Liver (tissue), 9 donors: ENCODE measurements around the gene SLX9. TPM values are rescaled to one million over a fixed set of nuclear protein-coding genes. Genes with fewer than 3 reads are reported as not detected.

Experiments
- DNase-seq: peaks from one replicate; pipeline ENCODE4 v3.0.0-alpha.2; 2017; ENCODE audit warnings: low spot score
- H3K27ac ChIP-seq, 2 donors: one replicate each; pipeline ENCODE4 v1.7.0; 2013; ENCODE audit warnings: inconsistent platforms in 2 of 2, low read length in 2 of 2, control low read depth in 1 of 2, low read depth in 1 of 2, mild to moderate bottlenecking in 1 of 2
- H3K27me3 ChIP-seq, 4 donors: one replicate each; pipeline versions ENCODE4 v1.6.1 to v1.7.0; 2013; ENCODE audit warnings: low read length in 3 of 4, inconsistent platforms in 1 of 4, mild to moderate bottlenecking in 1 of 4, moderate library complexity in 1 of 4; ENCODE audit not compliant: control insufficient read depth in 4 of 4, insufficient read depth in 4 of 4
- H3K36me3 ChIP-seq, 4 donors: one replicate each; pipeline versions ENCODE4 v1.6.1 to v1.7.0; 2013; ENCODE audit warnings: low read length in 3 of 4, mild to moderate bottlenecking in 3 of 4, low read depth in 1 of 4, moderate library complexity in 1 of 4; ENCODE audit not compliant: control insufficient read depth in 4 of 4, insufficient read depth in 3 of 4
- H3K4me1 ChIP-seq, 4 donors: one replicate each; pipeline versions ENCODE4 v1.6.1 to v1.7.0; 2013; ENCODE audit warnings: low read length in 3 of 4, mild to moderate bottlenecking in 3 of 4, moderate library complexity in 1 of 4; ENCODE audit not compliant: control insufficient read depth in 4 of 4, insufficient read depth in 4 of 4
- H3K4me3 ChIP-seq, 3 donors: one replicate each; pipeline versions ENCODE4 v1.6.1 to v1.7.0; 2013; ENCODE audit warnings: low read length in 3 of 3, control low read depth in 1 of 3, low read depth in 1 of 3, mild to moderate bottlenecking in 1 of 3
- H3K9ac ChIP-seq, 2 donors: one replicate each; pipeline ENCODE4 v1.7.0; 2013; ENCODE audit warnings: low read length in 2 of 2, mild to moderate bottlenecking in 2 of 2, moderate library complexity in 2 of 2, control low read depth in 1 of 2, low read depth in 1 of 2
- H3K9me3 ChIP-seq, 4 donors: one replicate each; pipeline versions ENCODE4 v1.6.1 to v1.7.0; 2013; ENCODE audit warnings: low read length in 3 of 4; ENCODE audit not compliant: control insufficient read depth in 4 of 4
- ATF3 ChIP-seq: IDR thresholded peaks from 2 replicates; pipeline ENCODE4 v1.6.1; 2016; ENCODE audit warnings: antibody characterized with exemption
- CTCF ChIP-seq: fragments of 150-350 bp; IDR thresholded peaks from 2 replicates; pipeline ENCODE4 v1.5.1; 2017; ENCODE audit warnings: improper control_type of control experiment, low read depth, low read length; ENCODE audit not compliant: missing input control
- EGR1 ChIP-seq, 2 donors: IDR thresholded peaks; 2 replicates each; pipeline ENCODE4 v1.6.1; 2016 to 2018; ENCODE audit warnings: antibody characterized with exemption in 2 of 2, low read depth in 2 of 2
- FOXA1 ChIP-seq: IDR thresholded peaks from 2 replicates; pipeline ENCODE4 v1.6.1; 2016; ENCODE audit warnings: antibody characterized with exemption
- FOXA2 ChIP-seq: IDR thresholded peaks from 2 replicates; pipeline ENCODE4 v1.6.1; 2016; ENCODE audit warnings: antibody characterized with exemption
- GABPA ChIP-seq, 2 donors: IDR thresholded peaks in 1 of 2; conservative IDR thresholded peaks in 1 of 2; 2 replicates each; pipeline ENCODE4 v1.6.1; 2016; ENCODE audit warnings: antibody characterized with exemption in 2 of 2, mild to moderate bottlenecking in 1 of 2, moderate library complexity in 1 of 2
- HNF4A ChIP-seq, 2 donors: conservative IDR thresholded peaks; 2 replicates each; pipeline ENCODE4 v1.6.1; 2016; ENCODE audit warnings: antibody characterized with exemption in 2 of 2, mild to moderate bottlenecking in 2 of 2
- HNF4G ChIP-seq: IDR thresholded peaks from 2 replicates; pipeline ENCODE4 v1.6.1; 2016; ENCODE audit warnings: antibody characterized with exemption
- JUND ChIP-seq, 2 donors: IDR thresholded peaks; 2 replicates each; pipeline ENCODE4 v1.6.1; 2016; ENCODE audit warnings: antibody characterized with exemption in 2 of 2
- NR2F2 ChIP-seq: IDR thresholded peaks from 2 replicates; pipeline ENCODE4 v1.6.1; 2016; ENCODE audit warnings: antibody characterized with exemption
- RAD21 ChIP-seq, 2 donors: IDR thresholded peaks; 2 replicates each; pipeline ENCODE4 v1.6.1; 2016; ENCODE audit warnings: antibody characterized with exemption in 2 of 2, mild to moderate bottlenecking in 2 of 2
- RXRA ChIP-seq, 2 donors: IDR thresholded peaks; 2 replicates each; pipeline ENCODE4 v1.6.1; 2017 to 2018; ENCODE audit warnings: antibody characterized with exemption in 2 of 2, mild to moderate bottlenecking in 1 of 2
- SP1 ChIP-seq: IDR thresholded peaks from 2 replicates; pipeline ENCODE4 v1.6.1; 2018; ENCODE audit warnings: antibody characterized with exemption, mild to moderate bottlenecking
- TAF1 ChIP-seq: conservative IDR thresholded peaks from 2 replicates; pipeline ENCODE4 v1.6.1; 2016; ENCODE audit warnings: antibody characterized with exemption, mild to moderate bottlenecking
- YY1 ChIP-seq: IDR thresholded peaks from 2 replicates; pipeline ENCODE4 v1.6.1; 2016; ENCODE audit warnings: antibody characterized with exemption, mild to moderate bottlenecking
- WGBS: extraction: QIAGEN DNeasy Blood & Tissue Kit; methylation state at CpG from one replicate; pipeline ENCODE4 v1.1.7; 2013; 5-methylcytosine and 5-hydroxymethylcytosine counted together
- polyA plus RNA-seq, 2 donors: library from polyadenylated mRNA; stranded (reverse) in 1 of 2; unstranded in 1 of 2; fragments of 200-250 nt in 1 of 2; fragments of >200 nt in 1 of 2; fragmentation: Nextera tagmentation in 1 of 2; extraction: Ambion mirVana in 1 of 2; gene quantifications; one replicate each; pipeline versions ENCODE4 v1.2.1 to v1.2.3, GENCODE V29; 2013 to 2015
- total RNA-seq, 2 donors: library from RNA; depleted of rRNA; stranded (reverse); fragments of >200 nt; gene quantifications; one replicate each; pipeline ENCODE4 v1.2.3, GENCODE V29; 2014
- TF ChIP-seq, protein P1 (sequence below): IDR thresholded peaks from 2 replicates; pipeline ENCODE4 v1.6.1; 2016; ENCODE audit warnings: antibody characterized with exemption
- TF ChIP-seq, protein P2 (sequence below): IDR thresholded peaks from 2 replicates; pipeline ENCODE4 v1.6.1; 2016; ENCODE audit warnings: antibody characterized with exemption
- TF ChIP-seq, protein P3 (sequence below): IDR thresholded peaks from 2 replicates; pipeline ENCODE4 v1.6.1; 2016; ENCODE audit warnings: antibody characterized with exemption, mild to moderate bottlenecking
- donor health status: healthy.
- donor health status: healthy.
- donor health status: healthy.
- donor health status: healthy.
- donor health status: healthy.

SLX9 gene
- total and polyA plus RNA-seq, 4 donors: 7.5 to 20.3 (median 12.2) TPM

DNA sequence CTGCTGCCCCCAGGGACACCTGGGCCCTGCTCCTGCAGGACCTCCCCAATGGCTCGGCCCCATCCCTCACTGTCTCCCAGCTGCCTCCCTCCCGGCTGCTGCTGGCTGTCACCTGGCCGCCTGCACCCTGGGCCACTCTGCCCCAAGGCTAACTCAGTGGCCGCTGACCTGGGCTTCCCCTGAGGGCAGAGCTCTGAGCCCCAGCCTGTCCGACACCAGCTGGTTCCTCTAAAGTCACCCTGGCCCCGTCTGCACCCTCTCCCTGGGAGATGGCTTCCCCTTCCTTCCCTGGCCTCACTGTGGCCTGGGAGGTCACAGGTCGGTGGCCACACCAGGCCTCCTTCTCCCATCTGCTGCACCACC, 34.1 kb upstream of the SLX9 start:
- H3K4me3 ChIP-seq: no peak overlapping the region
- no peak for TF ChIP-seq RAD21 (IDR thresholded peaks at IDR 0.05)
- TF ChIP-seq ATF3: no peak
- TF ChIP-seq TAF1: no peak
- TF ChIP-seq FOXA2: no peak
- TF ChIP-seq NR2F2: no peak
- TF ChIP-seq EGR1 (IDR thresholded peaks at IDR 0.05; ENCODE audit: low read depth in 2 of 2): no peak
- no peak for TF ChIP-seq HNF4A (conservative IDR thresholded peaks at IDR 0.05)
- TF ChIP-seq FOXA1: no peak
- TF ChIP-seq, protein P1, sequence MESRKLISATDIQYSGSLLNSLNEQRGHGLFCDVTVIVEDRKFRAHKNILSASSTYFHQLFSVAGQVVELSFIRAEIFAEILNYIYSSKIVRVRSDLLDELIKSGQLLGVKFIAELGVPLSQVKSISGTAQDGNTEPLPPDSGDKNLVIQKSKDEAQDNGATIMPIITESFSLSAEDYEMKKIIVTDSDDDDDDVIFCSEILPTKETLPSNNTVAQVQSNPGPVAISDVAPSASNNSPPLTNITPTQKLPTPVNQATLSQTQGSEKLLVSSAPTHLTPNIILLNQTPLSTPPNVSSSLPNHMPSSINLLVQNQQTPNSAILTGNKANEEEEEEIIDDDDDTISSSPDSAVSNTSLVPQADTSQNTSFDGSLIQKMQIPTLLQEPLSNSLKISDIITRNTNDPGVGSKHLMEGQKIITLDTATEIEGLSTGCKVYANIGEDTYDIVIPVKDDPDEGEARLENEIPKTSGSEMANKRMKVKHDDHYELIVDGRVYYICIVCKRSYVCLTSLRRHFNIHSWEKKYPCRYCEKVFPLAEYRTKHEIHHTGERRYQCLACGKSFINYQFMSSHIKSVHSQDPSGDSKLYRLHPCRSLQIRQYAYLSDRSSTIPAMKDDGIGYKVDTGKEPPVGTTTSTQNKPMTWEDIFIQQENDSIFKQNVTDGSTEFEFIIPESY: no peak
- TF ChIP-seq CTCF: no peak
- TF ChIP-seq, protein P2, sequence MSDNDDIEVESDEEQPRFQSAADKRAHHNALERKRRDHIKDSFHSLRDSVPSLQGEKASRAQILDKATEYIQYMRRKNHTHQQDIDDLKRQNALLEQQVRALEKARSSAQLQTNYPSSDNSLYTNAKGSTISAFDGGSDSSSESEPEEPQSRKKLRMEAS: no peak
- no peak for TF ChIP-seq GABPA (IDR thresholded peaks at IDR 0.05 in 1 of 2, conservative IDR thresholded peaks at IDR 0.05 in 1 of 2)
- WGBS: 86% methylated on average over 7 of the region's 7 CpGs
- H3K9ac ChIP-seq: no peak overlapping the region
- no peaks in the 10 kb centered on the region for H3K9me3 ChIP-seq
- no peaks in the 10 kb centered on the region for H3K27me3 ChIP-seq
- H3K36me3 ChIP-seq: peaks cover 0 to 11% (median 0%) of the 10 kb centered on the region in 4 donors
- no peak for DNase-seq
- no peak overlapping the region for H3K27ac ChIP-seq
- H3K4me1 ChIP-seq: peaks cover 9 to 13% (median 10%) of the 10 kb centered on the region in 4 donors

DNA sequence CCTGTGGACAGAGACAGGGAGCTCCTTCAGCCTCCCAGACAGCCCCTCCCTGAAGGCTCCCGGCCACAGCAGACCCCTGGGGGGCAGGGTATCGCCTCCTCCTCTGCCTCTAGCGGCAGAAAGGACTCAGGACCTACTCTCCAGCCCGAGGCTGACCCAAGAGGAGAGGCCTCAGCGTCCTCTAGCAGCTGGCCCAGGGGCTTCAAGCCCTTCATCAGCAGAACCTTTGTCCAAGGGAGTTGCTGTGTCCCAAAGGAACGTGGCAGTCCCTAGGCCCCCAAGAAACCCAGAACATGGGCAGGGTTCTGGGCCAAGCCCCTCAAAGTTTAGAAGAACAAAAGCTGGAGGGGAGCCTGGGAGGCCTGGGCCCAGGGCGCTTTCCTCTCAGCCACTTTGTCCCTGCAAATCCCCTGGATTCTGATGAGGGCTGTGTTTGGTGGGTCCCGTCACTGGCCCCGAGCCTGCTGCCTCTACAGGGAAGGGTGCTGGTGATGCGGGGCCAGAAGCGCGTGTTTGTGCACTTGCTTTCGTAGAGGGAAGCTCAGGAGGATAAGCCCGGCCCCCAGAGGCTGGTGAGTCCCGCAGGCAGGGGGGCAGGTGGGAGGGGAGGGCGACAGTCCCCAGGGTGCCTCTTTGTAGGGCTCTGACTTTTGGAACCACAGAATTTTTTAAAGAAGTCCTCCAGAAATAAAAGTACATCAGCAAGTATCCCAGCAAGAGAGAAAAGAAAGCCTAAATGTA, 32.4 kb upstream of the SLX9 start:
- Histone ChIP-seq H3K4me1 (peaks cover 17 to 30% (median 24%) of the 10 kb centered on the region in 4 donors), H3K9ac (no peak overlapping the region), H3K27ac (no peak overlapping the region), H3K36me3 (peaks cover 0 to 2% (median 0%) of the 10 kb centered on the region in 4 donors), H3K9me3 (no peaks in the 10 kb centered on the region), H3K4me3 (no peak overlapping the region), H3K27me3 (no peaks in the 10 kb centered on the region)
- 84% methylated on average over 16 of the region's 16 CpGs for WGBS
- no peak for DNase-seq
- TF ChIP-seq HNF4G (no peak), TAF1 (no peak), ATF3 (no peak), JUND (IDR thresholded peaks at IDR 0.05) (no peak), HNF4A (conservative IDR thresholded peaks at IDR 0.05) (no peak), FOXA2 (no peak), FOXA1 (no peak), CTCF (no peak), GABPA (IDR thresholded peaks at IDR 0.05 in 1 of 2, conservative IDR thresholded peaks at IDR 0.05 in 1 of 2) (no peak), RXRA (IDR thresholded peaks at IDR 0.05) (no peak), SP1 (no peak), NR2F2 (no peak), EGR1 (IDR thresholded peaks at IDR 0.05; ENCODE audit: low read depth in 2 of 2) (no peak), RAD21 (IDR thresholded peaks at IDR 0.05) (no peak), YY1 (no peak)
- TF ChIP-seq, protein P3, sequence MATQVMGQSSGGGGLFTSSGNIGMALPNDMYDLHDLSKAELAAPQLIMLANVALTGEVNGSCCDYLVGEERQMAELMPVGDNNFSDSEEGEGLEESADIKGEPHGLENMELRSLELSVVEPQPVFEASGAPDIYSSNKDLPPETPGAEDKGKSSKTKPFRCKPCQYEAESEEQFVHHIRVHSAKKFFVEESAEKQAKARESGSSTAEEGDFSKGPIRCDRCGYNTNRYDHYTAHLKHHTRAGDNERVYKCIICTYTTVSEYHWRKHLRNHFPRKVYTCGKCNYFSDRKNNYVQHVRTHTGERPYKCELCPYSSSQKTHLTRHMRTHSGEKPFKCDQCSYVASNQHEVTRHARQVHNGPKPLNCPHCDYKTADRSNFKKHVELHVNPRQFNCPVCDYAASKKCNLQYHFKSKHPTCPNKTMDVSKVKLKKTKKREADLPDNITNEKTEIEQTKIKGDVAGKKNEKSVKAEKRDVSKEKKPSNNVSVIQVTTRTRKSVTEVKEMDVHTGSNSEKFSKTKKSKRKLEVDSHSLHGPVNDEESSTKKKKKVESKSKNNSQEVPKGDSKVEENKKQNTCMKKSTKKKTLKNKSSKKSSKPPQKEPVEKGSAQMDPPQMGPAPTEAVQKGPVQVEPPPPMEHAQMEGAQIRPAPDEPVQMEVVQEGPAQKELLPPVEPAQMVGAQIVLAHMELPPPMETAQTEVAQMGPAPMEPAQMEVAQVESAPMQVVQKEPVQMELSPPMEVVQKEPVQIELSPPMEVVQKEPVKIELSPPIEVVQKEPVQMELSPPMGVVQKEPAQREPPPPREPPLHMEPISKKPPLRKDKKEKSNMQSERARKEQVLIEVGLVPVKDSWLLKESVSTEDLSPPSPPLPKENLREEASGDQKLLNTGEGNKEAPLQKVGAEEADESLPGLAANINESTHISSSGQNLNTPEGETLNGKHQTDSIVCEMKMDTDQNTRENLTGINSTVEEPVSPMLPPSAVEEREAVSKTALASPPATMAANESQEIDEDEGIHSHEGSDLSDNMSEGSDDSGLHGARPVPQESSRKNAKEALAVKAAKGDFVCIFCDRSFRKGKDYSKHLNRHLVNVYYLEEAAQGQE: no peak
- TF ChIP-seq, protein P1: no peak
